ENCODE results near the gene CRTAC1.
"Not testable (repeated sequence)": the region's sequence is repeated elsewhere in the genome, so short reads cannot be mapped to it uniquely, and the experiment has no call there.

The CRTAC1 gene

DNA sequence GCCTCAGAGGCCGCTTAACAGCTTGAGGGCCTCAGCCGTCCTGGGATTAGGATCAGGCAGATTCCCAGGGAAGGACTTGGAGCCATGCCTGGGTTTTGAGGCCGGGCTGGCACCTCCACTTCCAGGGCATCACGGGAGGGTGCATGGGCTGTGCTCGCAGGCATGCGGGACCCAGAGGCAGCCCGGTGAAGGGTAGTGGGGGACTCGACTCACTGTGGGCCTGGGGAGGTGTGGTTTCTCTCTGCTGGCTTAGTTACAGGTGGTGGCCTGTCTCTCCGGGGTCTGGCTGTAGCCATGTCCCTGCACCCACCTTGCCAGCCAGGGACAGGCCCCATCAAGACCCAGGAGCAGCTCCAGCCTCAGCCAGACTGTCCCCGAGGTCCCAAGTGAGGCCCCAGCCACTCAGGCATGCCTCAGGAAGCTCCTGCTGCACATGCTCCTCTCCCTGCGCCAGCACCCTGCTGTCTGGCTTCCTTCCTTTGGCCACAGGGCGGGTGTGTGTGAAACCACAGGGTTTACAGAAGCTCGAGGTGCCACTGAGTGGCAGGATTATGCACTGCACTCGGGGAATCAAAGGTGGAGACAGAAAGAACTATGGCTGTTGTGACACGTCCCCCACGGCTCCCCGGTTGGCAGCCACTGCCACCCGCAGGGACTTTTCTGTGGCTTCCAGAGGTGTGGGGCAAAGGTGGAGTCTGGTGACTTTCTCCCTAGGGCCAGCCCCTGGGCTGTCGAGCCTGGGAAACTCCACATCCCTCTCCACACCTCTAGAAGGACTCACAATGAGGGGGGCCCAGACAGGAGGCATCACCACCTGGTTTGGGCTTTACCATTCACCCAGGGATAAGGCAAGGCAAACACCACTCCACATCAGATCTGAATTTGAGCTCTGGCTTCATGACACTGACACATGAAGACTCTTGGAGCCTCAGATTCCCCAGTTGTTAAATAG lies 161.1 kb downstream of the CRTAC1 start:
- DNase-seq (ENCODE audit: low spot score) = peak; percentile 86

GRCh38 chr10:97868134-97868685 lies 162.2 kb downstream of the CRTAC1 start:
- DNase-seq (ENCODE audit: low spot score) = no peak

- DNase-seq (ENCODE audit: low spot score) = no peak
These were observed 163.1 kb downstream of the CRTAC1 start for GRCh38 chr10:97867220-97867800.

DNA sequence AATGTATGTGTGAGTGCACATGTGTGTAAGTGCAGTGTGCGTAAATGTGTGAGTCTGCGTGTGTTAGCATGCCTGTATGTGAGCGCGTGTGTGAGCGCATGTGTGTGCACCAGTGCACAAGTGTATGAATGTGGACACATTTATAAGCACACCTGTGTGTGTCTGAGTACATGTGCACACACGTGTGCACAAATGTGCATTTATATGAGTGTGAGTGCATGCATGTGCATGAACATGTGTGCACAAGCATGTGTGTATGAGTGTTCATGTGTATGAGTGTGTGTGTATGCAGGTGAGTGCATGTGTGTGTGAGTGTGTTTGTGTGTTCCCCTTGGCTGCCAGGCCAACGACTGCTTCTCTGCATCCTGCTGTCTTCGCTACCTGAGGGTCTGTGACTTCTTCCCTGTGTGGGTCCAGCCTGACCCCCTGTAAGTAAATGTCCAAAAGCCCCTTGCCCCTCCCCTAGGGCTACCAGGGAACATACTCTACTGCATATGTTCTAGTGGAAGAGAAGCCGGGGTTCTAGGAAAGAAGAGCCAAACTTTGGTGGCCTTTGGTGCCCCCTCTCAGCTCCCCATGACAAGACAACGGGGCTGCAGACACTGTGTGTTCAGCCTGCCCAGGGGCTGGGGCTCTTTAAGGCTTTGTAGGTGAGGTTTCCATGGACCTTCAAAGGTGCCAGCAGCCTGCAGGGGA lies 163.7 kb downstream of the CRTAC1 start:
- DNase-seq (ENCODE audit: low spot score) = no peak

DNA sequence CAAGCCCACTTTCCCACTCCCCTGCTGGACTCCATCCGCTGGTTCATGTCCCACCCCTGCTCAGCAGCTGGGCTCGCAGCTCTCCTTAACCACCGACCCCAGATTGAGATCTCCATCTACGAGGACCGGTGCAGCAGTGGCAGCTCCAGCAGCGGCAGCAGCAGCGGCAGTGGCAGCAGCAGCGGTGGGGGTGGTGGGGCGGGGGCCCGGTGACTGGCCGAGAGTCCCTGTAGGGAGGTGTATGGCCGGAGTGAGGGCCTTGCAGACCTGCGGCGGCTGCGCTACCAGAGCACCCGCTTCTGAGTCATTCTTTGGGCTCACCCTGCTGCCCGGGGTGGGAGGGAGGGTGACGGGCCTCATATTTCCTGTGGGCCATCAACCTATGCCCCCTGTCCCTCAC lies 164.9 kb downstream of the CRTAC1 start:
- DNase-seq (ENCODE audit: low spot score) = no peak

DNA sequence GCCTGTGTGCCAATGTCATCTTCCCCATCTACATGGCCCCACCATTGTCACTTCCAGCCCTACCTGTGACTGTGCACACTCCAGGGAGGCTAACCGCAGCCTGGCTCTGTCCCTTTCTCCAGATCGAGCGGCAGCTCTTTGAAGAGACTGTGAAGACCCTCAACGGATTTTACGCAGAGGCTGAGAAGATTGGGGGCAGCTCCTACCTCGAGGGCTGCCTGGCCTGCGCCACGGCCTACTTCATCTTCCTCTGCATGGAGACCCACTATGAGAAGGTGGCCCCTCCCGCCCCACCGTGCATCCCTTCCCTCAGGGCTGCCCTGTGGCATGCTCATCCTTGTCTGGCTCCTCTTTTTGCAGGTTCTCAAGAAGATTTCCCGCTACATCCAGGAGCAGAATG lies 166.6 kb downstream of the CRTAC1 start:
- no peak for DNase-seq (ENCODE audit: low spot score)

GRCh38 chr10:97861924-97862323 lies 168.5 kb downstream of the CRTAC1 start:
- no peak for DNase-seq (ENCODE audit: low spot score)

DNA sequence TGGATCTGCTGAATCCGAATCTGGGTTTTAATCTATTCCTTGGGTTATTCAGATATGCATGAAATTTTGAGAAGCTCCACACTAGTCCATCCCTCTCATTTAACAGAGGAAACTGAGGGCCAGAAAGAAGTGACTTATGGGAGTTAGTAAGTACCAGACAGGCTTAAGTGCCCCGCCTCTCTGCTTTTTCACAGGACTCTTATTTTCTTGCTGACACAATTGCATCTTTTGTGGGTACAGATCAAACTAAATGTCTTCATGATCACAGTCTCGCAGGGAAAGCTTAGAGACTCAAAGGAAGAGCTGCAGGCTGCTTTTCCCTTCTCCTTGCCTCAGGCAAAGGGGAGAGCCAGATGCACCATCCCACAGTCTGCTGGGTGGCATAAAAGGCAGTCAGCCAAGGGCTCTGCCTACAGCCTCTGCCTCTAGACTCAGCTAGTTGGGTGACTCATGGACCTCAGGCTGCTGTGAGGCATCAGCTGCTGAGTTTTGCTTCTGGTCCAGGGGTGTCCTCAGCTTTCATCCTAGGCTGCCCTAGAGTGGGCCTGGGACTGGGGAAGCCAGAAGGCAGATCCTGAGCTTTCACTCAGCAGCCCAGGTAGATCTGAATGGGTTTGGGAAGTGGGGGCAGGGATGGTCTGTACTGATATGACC lies 169.2 kb downstream of the CRTAC1 start:
- peak; percentile 71 for DNase-seq (ENCODE audit: low spot score)

- no peak for DNase-seq (ENCODE audit: low spot score)
These were observed 172.4 kb downstream of the CRTAC1 start for GRCh38 chr10:97858001-97858439.

DNA sequence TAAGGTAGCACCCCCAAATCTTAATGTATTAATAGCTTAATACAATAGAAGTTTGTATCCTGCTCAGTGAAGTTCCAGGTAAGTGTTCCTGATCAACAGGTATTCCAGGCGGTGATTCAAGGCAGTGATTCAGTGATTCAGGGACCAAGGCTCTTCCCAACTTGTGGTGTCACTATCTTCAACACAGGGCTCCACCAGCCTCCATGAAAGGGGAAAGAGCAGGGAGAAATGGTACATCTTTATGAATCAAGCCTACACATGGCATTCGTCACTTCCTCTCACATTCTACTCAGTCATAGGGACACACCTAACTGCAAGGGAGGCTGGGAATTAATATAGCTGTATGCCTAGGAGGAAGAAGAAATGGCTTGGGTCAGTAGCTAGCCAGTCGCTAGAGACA lies 175.7 kb downstream of the CRTAC1 start:
- DNase-seq (ENCODE audit: low spot score) = peak; percentile 15

GRCh38 chr10:97852840-97853405 lies 177.5 kb downstream of the CRTAC1 start:
- DNase-seq (ENCODE audit: low spot score) = no peak

DNA sequence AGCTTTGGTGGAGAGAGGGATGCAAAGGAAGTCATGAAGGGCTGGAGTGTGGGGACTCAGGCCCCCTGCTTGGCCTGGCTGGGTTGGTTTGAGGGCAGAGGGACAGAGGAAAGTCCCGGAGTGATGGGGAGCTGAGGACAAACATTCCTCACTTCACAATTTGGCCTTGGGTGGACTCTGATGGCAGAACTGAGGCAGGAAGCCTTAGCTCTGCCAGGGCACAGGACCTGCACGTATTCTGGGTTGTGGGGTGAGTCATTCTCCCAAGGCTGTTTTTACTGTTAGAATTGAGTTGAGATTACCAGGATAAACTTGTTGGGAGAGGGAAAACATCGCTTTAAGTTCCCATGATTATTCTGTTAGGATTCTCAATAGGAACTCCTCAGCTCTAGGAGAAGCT lies 178.1 kb downstream of the CRTAC1 start:
- DNase-seq (ENCODE audit: low spot score) = no peak

DNA sequence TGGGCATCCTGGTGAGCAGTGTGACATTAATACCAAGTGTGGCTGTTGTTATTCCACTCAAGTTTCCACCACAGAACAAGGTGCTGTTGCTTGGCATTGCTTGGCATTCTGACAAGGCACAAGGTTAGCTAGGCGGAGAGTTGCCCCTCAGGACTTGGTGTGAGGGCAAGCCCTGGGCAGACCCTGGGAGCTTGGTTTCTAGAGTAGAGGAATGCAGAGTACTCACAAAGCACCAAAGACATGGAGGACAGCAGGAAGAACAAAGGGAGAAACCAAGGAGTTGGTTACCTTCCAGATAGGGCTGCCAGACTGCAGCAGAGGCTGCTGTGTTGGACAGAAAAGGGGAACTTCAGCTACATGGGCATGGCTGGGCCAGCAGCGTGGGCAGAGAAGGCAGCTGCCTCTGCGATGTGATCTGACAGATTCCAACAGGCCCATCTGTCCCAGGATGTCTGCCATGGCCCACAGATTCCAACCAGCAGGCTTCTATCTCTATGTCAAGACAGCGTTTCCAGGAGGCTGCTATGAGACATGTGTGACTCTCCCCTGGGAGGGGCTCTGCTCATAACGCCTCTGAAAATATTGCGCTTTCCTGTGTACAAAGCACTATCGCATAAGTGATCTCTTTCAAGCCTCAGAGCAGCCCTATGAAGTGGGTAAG lies 178.9 kb downstream of the CRTAC1 start:
- no peak for DNase-seq (ENCODE audit: low spot score)

GRCh38 chr10:97850446-97850845 lies 180.0 kb downstream of the CRTAC1 start:
- DNase-seq (ENCODE audit: low spot score) = no peak

DNA sequence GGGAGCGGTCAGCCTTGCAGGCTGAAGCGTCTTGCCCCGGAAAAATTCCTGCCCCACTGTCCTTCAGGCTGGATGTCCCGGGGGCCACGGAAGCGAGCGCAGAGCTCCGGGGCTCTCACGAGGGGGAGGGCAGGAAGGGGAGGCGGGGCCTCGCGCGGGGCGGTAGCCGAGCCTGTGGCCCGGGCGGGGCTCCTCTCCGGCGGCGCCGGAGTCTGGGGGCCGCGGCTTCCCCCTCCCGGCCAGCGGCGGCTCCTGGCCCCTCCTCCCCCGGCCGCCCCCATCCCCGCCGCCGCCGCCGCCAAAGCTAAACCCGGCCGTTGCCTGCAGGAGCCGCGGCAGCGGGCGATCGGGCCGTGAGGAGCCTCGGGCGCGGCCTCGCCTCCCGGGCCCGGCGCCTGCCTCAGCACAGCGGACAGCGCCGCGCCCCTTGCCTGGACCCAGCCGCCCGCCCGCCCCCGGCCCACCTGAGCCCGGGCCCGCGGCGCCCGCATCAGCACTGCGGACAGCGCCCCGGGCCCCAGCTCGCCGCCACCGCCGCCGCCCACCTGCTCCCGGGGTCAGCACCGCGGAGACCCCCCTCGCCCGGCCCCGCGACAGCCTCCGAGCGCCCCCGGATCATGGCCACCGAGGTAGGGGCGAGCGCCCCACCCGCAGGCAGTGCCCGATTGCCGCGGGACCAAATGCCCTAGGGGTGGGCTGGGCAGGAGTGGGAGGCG lies 180.6 kb downstream of the CRTAC1 start, which contains the start of gene GOLGA7B:
GOLGA7B (plus strand) TSS at position 157 of the 716 bp plus-strand sequence; CDS start at position 618, 461 bp downstream.
- DNase-seq (ENCODE audit: low spot score) = peak; percentile 29

DNA sequence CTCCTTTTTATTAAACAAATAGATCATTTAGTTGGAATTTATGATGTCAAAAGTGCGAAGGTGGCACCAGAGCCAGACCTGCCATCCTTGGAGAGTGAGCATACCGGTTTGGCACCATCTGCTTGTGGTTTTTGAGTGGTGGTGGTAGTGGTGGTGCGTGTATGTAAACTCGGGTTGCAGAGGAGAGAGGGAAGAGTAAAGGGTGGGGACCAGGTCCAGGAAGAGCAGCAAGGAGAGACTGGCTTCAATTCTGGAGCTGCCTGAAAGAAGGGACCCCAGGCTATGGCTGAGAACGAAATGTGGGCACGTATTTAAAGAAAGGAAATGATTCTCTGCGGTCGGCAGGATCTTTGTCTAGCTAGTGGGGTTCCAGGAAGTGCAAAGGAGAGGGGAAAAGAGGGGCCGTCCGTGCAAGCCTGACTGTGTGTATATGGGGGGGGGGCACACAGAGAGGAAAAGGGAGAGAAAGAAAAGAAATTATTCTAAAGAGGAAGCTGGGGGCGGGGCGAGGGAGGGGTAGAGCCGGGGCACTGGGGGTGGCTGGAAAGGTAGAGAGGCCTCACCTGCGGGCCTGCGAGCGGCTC lies 181.2 kb downstream of the CRTAC1 start:
- no peak for DNase-seq (ENCODE audit: low spot score)

DNA sequence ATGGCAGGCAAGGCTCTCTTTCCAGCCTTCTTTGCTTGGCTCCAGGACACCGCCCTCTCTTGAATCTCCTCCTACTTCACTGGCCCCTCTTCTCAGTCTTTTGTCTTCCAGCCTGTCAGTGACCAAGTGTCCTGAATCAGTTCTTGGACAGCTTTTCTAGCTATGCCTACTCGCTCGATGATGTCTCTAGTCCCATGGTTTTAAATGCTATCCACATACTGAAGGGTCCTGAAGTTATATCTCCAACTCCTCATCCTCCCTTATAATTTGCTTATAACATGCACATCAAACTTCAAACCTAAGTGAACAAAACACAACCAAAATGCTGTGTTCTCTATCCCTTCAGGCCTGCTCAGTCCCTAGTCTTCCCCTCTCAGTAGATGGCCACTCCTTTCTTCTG lies 185.7 kb downstream of the CRTAC1 start:
- DNase-seq (ENCODE audit: low spot score) = no peak

DNA sequence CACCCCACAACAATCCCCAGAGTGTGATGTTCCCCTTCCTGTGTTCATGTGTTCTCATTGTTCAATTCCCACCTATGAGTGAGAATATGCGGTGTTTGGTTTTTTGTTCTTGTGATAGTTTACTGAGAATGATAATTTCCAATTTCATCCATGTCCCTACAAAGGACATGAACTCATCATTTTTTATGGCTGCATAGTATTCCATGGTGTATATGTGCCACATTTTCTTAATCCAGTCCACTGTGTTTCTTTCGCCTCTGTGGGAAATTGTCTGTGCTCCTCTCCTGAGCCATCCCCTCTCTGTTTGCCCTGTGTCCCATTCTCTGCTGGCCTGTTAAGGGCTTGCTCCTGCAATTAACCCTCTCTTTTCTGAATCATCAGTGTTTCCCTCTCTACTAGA lies 186.4 kb downstream of the CRTAC1 start:
- not testable (repeated sequence) for DNase-seq (ENCODE audit: low spot score)

DNA sequence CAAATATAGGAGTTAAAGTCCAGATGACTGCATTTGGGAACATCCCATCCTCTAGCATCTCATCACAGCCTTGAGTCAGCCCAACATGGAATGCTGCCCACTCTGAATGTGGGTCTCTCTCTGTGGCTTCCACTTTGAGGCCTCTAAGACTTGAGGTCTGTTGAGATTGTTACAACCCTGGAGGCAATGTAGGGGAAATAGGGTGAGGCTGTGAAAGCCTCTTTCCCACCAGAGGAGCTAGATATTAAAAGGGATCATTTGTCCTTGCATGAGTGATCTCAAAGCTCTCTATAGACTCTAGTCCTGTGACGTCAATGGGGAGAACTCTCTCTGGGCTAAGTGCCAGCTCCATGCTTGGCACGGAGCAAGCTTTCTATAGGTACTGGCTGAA lies 187.1 kb downstream of the CRTAC1 start:
- DNase-seq (ENCODE audit: low spot score) = no peak

All from RKO (cell line).